ENCODE data around the gene DNER.

DNA sequence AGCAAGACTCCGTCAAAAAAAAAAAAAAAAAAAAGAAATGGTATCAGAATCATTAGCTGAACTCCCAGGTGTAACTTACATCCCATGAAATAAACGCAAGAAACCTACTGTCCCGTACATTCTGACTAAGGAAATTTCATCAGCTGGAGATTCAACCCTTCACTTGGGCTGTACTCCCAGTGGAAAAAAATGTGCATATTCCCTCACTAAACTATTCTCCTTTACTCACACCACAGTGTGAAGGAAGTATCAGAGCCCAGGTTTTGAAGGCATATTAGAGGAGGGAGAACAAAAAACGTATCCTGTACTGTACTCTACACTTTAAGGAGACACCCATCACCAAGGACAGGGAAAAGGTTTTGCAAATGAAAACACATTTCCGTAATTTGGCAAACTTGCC, 64.3 kb downstream of the DNER start:
- no peak for TF ChIP-seq POLR2A (IDR thresholded peaks at IDR 0.05; ENCODE audit: borderline replicate concordance, extremely low read depth, insufficient read depth, insufficient read length)
- TF ChIP-seq, protein P1, sequence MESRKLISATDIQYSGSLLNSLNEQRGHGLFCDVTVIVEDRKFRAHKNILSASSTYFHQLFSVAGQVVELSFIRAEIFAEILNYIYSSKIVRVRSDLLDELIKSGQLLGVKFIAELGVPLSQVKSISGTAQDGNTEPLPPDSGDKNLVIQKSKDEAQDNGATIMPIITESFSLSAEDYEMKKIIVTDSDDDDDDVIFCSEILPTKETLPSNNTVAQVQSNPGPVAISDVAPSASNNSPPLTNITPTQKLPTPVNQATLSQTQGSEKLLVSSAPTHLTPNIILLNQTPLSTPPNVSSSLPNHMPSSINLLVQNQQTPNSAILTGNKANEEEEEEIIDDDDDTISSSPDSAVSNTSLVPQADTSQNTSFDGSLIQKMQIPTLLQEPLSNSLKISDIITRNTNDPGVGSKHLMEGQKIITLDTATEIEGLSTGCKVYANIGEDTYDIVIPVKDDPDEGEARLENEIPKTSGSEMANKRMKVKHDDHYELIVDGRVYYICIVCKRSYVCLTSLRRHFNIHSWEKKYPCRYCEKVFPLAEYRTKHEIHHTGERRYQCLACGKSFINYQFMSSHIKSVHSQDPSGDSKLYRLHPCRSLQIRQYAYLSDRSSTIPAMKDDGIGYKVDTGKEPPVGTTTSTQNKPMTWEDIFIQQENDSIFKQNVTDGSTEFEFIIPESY (IDR thresholded peaks at IDR 0.05; ENCODE audit: extremely low read depth, insufficient replicate concordance, low read length): no peak

Measured in HCT116 (cell line).